Stimulated activated CD8-positive, alpha-beta memory T cell treated with anti-CD3 and anti-CD28 coated beads, Interleukin-12 subunit alpha, Interleukin-12 subunit beta, amount 100 ng/mL, for 24 hours (primary cell): Measurements from ENCODE around the gene ETFBKMT.
"Not testable (repeated sequence)": the region's sequence is repeated elsewhere in the genome, so short reads cannot be mapped to it uniquely, and the experiment has no call there.

ENCODE experiments used
- DNase-seq: peaks from one replicate; pipeline ENCODE4 v3.0.0-alpha.2; 2020; ENCODE audit errors: extremely low read depth

The ETFBKMT gene

GRCh38 chr12:31718542-31719198 lies 59.2 kb downstream of the ETFBKMT start:
- not testable (repeated sequence) for DNase-seq

DNA sequence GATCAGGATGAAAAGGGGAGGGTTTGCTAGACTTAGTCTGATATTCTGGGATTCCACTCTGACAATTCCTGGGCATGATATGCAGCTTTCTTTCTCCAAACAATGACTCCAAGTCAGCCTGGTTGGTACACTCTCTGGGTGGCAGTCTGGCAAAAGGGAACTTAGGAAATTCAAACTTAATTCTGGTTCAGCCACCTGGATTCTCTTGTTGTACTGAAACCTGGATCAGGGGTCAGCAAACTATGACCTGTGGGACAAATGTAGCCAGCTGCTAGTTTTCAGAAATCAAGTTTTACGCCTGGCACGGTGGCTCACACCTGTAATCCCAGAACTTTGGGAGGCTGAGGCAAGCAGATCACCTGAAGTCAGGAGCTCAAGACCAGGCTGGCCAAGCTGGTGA lies 63.1 kb downstream of the ETFBKMT start:
- no peak for DNase-seq
